Heart right ventricle (tissue), 16 donors: ENCODE data around the gene USP16. TPM values are rescaled to one million over a fixed set of nuclear protein-coding genes. Genes with fewer than 3 reads are reported as not detected.
A peak's percentile ranks its signal among the peaks of the same experiment; 100 is the strongest.
"Not testable (repeated sequence)": the region's sequence is repeated elsewhere in the genome, so short reads cannot be mapped to it uniquely, and the experiment has no call there.

Source experiments
- ATAC-seq, 8 donors: fragments of 200-7000 bp; cut with Tn5 transposase; one replicate each; pipeline ENCODE4 v1.9.1; 2020; ENCODE audit warnings: mild to moderate bottlenecking in 8 of 8, moderate library complexity in 8 of 8, moderate number of reproducible peaks in 1 of 8
- DNase-seq, 2 donors: peaks; one replicate each; pipeline ENCODE4 v3.0.0-alpha.2; 2020
- H3K27ac ChIP-seq, 10 donors: fragments of 200-600 bp; sonication (generic) in 2 of 10; one replicate each; pipeline versions ENCODE4 v1.5.0 to v1.8.0; 2020 to 2022; ENCODE audit warnings: mild to moderate bottlenecking in 3 of 10
- H3K27me3 ChIP-seq, 7 donors: fragments of 200-600 bp; one replicate each; pipeline ENCODE4 v1.8.0; 2021 to 2022; ENCODE audit warnings: mild to moderate bottlenecking in 2 of 7
- H3K36me3 ChIP-seq, 9 donors: fragments of 200-600 bp; sonication (generic) in 1 of 9; one replicate each; pipeline versions ENCODE4 v1.5.0 to v1.8.0; 2020 to 2022; ENCODE audit warnings: mild to moderate bottlenecking in 2 of 9
- H3K4me1 ChIP-seq, 9 donors: fragments of 200-600 bp; sonication (generic) in 1 of 9; one replicate each; pipeline versions ENCODE4 v1.5.0 to v1.8.0; 2020 to 2022; ENCODE audit warnings: mild to moderate bottlenecking in 4 of 9
- H3K4me3 ChIP-seq, 10 donors: fragments of 200-600 bp; sonication (generic) in 2 of 10; one replicate each; pipeline versions ENCODE4 v1.5.0 to v1.8.0; 2020 to 2022; ENCODE audit warnings: mild to moderate bottlenecking in 7 of 10, moderate library complexity in 2 of 10
- H3K9me3 ChIP-seq, 11 donors: fragments of 200-600 bp in 10 of 11; sonication (generic) in 2 of 11; one replicate each; pipeline versions ENCODE4 v1.5.0 to v1.8.0; 2013 to 2022; ENCODE audit warnings: mild to moderate bottlenecking in 2 of 11, control low read depth in 1 of 11, moderate library complexity in 1 of 11
- WGBS, 2 donors: extraction: QIAGEN DNeasy Blood & Tissue Kit; methylation state at CpG; one replicate each; pipeline ENCODE4 v1.1.7; 2013; ENCODE audit warnings: inconsistent platforms in 1 of 2; 5-methylcytosine and 5-hydroxymethylcytosine counted together
- intact Hi-C, 10 donors: fragments of 100-400 bp; cut with DNase I; formaldehyde crosslinking; loops; one replicate each; pipeline versions ENCODE4 v1.11.1 to v1.14.2; 2022
- polyA plus RNA-seq, 2 donors: library from polyadenylated mRNA; stranded (reverse); fragments of 200-250 nt; gene quantifications; one replicate each; pipeline ENCODE4 v1.2.3, GENCODE V29; 2013
- total RNA-seq, 10 donors: library from RNA; stranded (reverse); fragmentation: NEBNext Ultra II Directional in 3 of 10; extraction: Animal tissue kit (Norgen Biotek cat#: 25700) in 3 of 10; gene quantifications; one replicate each; pipeline versions ENCODE4 v1.2.1 to v1.2.4, GENCODE V29; 2021 to 2023
- TF ChIP-seq, protein P1 (sequence below), 9 donors: fragments of 200-600 bp; sonication (generic) in 2 of 9; IDR thresholded peaks; one replicate each; pipeline versions ENCODE4 v1.5.0 to v1.8.0; 2021 to 2022; ENCODE audit warnings: antibody characterized with exemption in 9 of 9, mild to moderate bottlenecking in 5 of 9, moderate library complexity in 1 of 9
- donor health status: Arrhythmogenic right ventricular cardiomyopathy.
- donor health status: ischemic (EF 13 %, LVEDD 7.1; RV severe dilation, severe dysfunction).
- donor health status: healthy with polysubstance abuse.
- donor health status: DM: no; HTN: yes; CAD: no.
- donor health status: DM: no; HTN: no; CAD: no.
- donor health status: ischemic (EF 25% LVEDD 6.9; RV normal size, moderate dysfunction).
- donor health status: ischemic (EF 25% LVEDD 5.7; RV mildly dilated, moderate dysfunction).
- donor health status: healthy.
- donor health status: DM: yes; HTN: yes; CAD: no.
- donor health status: Ischemic cardiomyopathy.
- donor health status: ischemic (EF 35%, LVEDD 5.7; RV mildly dilated, moderate dysfunction).
- donor health status: nonischemic (EF 11% LVEDD 7.7; RV severe dilation, severe dysfunction).
- donor health status: DM: yes; HTN: yes; CAD: no.
- donor health status: PGD.
- donor health status: ischemic (EF 29% LVEDD 5.4; RV normal size, mild dysfunction).
- donor health status: nonischemic (EF 23%, LVEDD 6.1; RV moderate dilation, normal function).

USP16 gene
- total and polyA plus RNA-seq, 12 donors: 20.3 to 41.8 (median 32.5) TPM

DNA sequence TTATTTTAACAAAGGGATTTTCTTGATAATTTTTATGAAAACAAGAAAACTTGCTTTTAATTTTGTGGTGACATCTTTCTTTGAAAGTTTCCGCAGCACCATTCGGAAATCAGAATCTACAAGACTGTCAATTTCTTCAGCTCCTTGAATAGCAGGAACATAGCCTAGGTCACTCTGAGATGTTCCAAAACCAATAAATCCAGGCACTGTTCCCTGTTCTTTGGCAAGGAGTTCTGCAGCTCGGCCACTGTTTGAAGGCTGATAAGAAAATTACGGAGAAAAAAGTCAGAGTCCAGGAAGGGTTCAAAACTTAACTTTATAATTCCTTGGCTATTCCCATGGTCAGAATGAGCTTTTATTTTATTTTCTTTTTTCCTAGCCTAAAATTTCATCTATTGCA, 37.8 kb upstream of the USP16 start:
- peak in 1 of 8 donors; percentile 35 for ATAC-seq
- WGBS, 2 donors: 61 to 63% methylated on average over 4 of the region's 4 CpGs
- no peak overlapping the region for H3K4me3 ChIP-seq
- intact Hi-C loops: no loop called here
- no peaks in the 10 kb centered on the region for H3K9me3 ChIP-seq
- no peak overlapping the region for H3K27ac ChIP-seq
- H3K4me1 ChIP-seq: peaks cover 0 to 33% (median 19%) of the 10 kb centered on the region in 9 donors
- DNase-seq: no peak
- H3K27me3 ChIP-seq: no peaks in the 10 kb centered on the region
- H3K36me3 ChIP-seq: peaks cover 0 to 57% (median 32%) of the 10 kb centered on the region in 9 donors
- TF ChIP-seq, protein P1, sequence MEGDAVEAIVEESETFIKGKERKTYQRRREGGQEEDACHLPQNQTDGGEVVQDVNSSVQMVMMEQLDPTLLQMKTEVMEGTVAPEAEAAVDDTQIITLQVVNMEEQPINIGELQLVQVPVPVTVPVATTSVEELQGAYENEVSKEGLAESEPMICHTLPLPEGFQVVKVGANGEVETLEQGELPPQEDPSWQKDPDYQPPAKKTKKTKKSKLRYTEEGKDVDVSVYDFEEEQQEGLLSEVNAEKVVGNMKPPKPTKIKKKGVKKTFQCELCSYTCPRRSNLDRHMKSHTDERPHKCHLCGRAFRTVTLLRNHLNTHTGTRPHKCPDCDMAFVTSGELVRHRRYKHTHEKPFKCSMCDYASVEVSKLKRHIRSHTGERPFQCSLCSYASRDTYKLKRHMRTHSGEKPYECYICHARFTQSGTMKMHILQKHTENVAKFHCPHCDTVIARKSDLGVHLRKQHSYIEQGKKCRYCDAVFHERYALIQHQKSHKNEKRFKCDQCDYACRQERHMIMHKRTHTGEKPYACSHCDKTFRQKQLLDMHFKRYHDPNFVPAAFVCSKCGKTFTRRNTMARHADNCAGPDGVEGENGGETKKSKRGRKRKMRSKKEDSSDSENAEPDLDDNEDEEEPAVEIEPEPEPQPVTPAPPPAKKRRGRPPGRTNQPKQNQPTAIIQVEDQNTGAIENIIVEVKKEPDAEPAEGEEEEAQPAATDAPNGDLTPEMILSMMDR (IDR thresholded peaks at IDR 0.05): no peak

- H3K9me3 ChIP-seq, H3K4me3 ChIP-seq, DNase-seq, H3K27me3 ChIP-seq, ATAC-seq, H3K27ac ChIP-seq, intact Hi-C loops: not testable (repeated sequence)
- Histone ChIP-seq H3K36me3 (peaks cover 0 to 43% (median 20%) of the 10 kb centered on the region in 9 donors), H3K4me1 (peaks cover 0 to 39% (median 24%) of the 10 kb centered on the region in 9 donors)
- WGBS, 2 donors: 95 to 98% methylated on average over 6 of the region's 6 CpGs
Measured at GRCh38 chr21:28988146-28988545, 36.3 kb upstream of the USP16 start.

DNA sequence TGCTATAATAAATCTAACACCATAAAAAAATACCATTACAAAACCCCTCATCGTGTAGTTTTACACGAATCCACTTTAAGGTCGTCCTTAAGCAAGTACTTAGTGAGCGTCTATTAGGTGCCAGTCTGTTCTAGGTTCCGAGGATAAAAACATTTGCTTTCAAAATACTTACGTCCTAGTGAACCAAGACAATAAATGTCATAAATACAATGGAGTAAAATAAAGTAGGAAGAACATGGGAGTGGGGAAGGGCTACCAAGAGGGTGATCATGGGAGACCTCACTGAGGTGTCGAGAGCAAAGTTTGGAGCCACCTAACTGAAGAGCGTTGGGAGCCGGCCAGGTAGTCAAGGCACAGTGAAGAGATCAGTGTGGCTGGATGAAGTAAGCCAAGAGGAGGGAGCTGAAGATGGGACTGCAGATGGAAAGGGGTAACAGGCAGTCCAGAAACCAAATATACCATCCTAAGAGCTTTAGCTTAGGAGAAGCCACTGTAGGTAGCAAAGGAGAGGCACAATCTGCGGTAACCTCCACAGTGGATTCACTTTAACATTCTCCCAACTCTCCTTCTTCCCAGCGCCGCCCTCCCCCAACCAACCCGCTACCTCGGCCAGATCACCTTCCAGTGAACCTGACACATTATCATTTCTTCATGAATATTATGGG, 32.5 kb upstream of the USP16 start:
- TF ChIP-seq, protein P1 (IDR thresholded peaks at IDR 0.05): no peak
- 7% methylated on average over 14 of the region's 14 CpGs for WGBS, 2 donors
- peak in 5 of 8 donors; percentile 4 to 11 (median 7) for ATAC-seq
- peaks cover 0 to 5% (median 0%) of the 10 kb centered on the region in 9 donors for H3K36me3 ChIP-seq
- peak overlapping the region; percentile 74 to 93 (median 87) for H3K27ac ChIP-seq
- H3K9me3 ChIP-seq: no peaks in the 10 kb centered on the region
- intact Hi-C loops: no loop called here
- no peak for DNase-seq
- H3K4me3 ChIP-seq: peak overlapping the region; percentile 65 to 98 (median 81)
- peaks cover 0 to 32% (median 25%) of the 10 kb centered on the region in 9 donors for H3K4me1 ChIP-seq
- no peaks in the 10 kb centered on the region for H3K27me3 ChIP-seq

- TF ChIP-seq, protein P1 (IDR thresholded peaks at IDR 0.05): no peak
- Histone ChIP-seq H3K27me3 (no peaks in the 10 kb centered on the region), H3K36me3 (peaks cover 0 to 5% (median 0%) of the 10 kb centered on the region in 9 donors), H3K9me3 (no peaks in the 10 kb centered on the region), H3K4me1 (peaks cover 0 to 30% (median 25%) of the 10 kb centered on the region in 9 donors), H3K4me3 (peak within 1 kb of the TSS; percentile 65 to 98 (median 81)), H3K27ac (peak within 1 kb of the TSS; percentile 74 to 93 (median 87))
- WGBS, 2 donors: 1% methylated on average over 43 of the region's 43 CpGs
- intact Hi-C loops: loop anchor here in 1 of 10 donors (1.0 kb wide), 1 partner anchor 10 kb away; no protein-coding TSS in a partner anchor
- DNase-seq: peak; percentile 97 to 100
- ATAC-seq: peak; percentile 100
Measured at GRCh38 chr21:28992526-28993292, 31.8 kb upstream of the USP16 start, which contains the start of gene LTN1. LTN1 (minus strand) TSS chr21:28992877; CDS start chr21:28992805, 72 bp downstream.
